GM10248 (cell line): ENCODE measurements around the gene NPPC.

Source experiments
- CTCF ChIA-PET: fragments of 300-600 bp; sonication (Branson Sonifier 250); formaldehyde crosslinking; extraction: SDS; loops from one replicate; lab custom pipeline; 2021; ENCODE audit warnings: antibody characterized with exemption; lab: Yijun Ruan, JAX
- POLR2A ChIA-PET: fragments of 350-650 bp; sonication (Branson Sonifier 250); formaldehyde crosslinking; extraction: SDS; loops from one replicate; lab custom pipeline; 2020; ENCODE audit warnings: antibody characterized with exemption; lab: Yijun Ruan, JAX
- DNase-seq: peaks from one replicate; pipeline ENCODE4 v3.0.0; 2012; ENCODE audit errors: extremely low spot score
- TF ChIP-seq, protein P1 (sequence below): IDR thresholded peaks from 2 replicates; pipeline ENCODE4 v1.5.1; 2012; ENCODE audit warnings: mild to moderate bottlenecking, low read depth; ENCODE audit errors: extremely low read depth, missing control alignments, control extremely low read depth

NPPC gene

DNA sequence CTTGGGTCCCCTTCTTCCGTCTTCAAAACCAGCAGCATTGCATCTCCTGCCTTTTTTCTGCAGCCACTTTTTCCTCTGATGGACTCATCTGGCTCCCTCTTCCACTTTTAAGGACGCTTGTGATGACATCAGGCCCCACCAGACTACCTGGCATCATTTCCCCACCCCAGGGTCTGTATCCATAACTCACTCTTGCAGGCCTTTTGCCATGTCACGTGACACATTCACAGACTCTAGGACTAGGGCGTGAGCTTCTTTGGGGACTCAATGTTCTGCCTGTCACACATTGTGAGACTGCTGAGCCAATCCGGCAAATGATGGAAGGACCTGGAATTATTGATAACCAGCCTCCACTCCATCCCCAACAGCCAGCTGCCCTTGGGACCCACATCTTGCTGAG, 23.6 kb downstream of the NPPC start:
- ChIA-PET CTCF (interaction anchor here (0.7 to 5.0 kb wide), 8 partner anchors 28 to 538 kb away, joined by 3 to 62 read pairs (median 4); no protein-coding TSS in a partner anchor), POLR2A (no interaction called here)
- TF ChIP-seq, protein P1, sequence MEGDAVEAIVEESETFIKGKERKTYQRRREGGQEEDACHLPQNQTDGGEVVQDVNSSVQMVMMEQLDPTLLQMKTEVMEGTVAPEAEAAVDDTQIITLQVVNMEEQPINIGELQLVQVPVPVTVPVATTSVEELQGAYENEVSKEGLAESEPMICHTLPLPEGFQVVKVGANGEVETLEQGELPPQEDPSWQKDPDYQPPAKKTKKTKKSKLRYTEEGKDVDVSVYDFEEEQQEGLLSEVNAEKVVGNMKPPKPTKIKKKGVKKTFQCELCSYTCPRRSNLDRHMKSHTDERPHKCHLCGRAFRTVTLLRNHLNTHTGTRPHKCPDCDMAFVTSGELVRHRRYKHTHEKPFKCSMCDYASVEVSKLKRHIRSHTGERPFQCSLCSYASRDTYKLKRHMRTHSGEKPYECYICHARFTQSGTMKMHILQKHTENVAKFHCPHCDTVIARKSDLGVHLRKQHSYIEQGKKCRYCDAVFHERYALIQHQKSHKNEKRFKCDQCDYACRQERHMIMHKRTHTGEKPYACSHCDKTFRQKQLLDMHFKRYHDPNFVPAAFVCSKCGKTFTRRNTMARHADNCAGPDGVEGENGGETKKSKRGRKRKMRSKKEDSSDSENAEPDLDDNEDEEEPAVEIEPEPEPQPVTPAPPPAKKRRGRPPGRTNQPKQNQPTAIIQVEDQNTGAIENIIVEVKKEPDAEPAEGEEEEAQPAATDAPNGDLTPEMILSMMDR: no peak
- DNase-seq: no peak

DNA sequence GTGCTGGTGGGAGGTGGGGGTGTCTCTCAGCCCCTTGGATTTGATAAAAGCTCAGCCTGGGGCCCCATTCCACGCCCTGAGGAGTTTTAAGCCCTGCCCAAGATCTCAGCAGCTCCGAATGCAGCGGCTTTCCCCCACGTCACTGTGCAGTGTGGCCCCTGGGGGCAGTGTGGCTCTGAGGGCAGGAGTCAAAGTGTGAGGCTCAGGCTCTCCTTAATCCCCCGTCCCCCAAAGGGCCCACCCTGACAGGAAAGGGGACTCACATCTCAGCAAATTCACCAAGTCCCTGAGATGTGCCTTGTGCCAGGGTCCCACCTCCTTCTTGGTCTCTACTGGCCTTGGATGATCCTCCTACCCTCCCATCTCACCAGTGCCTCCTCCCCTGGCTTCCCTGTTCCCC, 25.2 kb downstream of the NPPC start:
- POLR2A ChIA-PET: no interaction called here
- CTCF ChIA-PET: interaction anchor here (0.7 to 5.0 kb wide), 42 partner anchors 8 to 712 kb away, joined by 3 to 62 read pairs (median 4); no protein-coding TSS in a partner anchor
- TF ChIP-seq, protein P1: no peak
- no peak for DNase-seq

DNA sequence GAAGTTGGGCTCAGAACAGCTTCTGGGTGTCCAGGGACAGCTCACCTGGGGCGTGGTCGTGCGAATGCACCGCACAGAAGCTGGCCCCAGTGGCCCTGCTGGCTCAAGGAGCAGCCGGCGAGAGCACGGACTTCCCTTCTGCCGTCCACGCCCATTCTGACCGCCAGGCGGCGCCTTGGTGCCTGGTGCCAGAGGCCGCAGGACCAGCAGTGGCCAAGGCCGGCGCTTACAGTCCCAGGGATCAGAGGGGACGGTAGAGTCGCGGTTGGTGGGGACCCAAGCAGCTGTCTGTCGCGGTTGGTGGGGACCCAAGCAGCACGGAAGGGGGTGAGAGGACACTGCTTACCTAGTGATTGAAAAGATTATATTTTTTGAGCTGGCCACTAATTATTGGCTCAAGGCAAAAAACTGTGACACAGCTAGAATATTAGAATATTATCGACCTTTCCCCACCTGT, 25.7 kb downstream of the NPPC start:
- ChIA-PET CTCF (interaction anchor here (0.7 to 5.0 kb wide), 43 partner anchors 9 to 713 kb away, joined by 3 to 62 read pairs (median 4); no protein-coding TSS in a partner anchor), POLR2A (no interaction called here)
- TF ChIP-seq, protein P1: peak; percentile 93
- DNase-seq: peak; percentile 82

DNA sequence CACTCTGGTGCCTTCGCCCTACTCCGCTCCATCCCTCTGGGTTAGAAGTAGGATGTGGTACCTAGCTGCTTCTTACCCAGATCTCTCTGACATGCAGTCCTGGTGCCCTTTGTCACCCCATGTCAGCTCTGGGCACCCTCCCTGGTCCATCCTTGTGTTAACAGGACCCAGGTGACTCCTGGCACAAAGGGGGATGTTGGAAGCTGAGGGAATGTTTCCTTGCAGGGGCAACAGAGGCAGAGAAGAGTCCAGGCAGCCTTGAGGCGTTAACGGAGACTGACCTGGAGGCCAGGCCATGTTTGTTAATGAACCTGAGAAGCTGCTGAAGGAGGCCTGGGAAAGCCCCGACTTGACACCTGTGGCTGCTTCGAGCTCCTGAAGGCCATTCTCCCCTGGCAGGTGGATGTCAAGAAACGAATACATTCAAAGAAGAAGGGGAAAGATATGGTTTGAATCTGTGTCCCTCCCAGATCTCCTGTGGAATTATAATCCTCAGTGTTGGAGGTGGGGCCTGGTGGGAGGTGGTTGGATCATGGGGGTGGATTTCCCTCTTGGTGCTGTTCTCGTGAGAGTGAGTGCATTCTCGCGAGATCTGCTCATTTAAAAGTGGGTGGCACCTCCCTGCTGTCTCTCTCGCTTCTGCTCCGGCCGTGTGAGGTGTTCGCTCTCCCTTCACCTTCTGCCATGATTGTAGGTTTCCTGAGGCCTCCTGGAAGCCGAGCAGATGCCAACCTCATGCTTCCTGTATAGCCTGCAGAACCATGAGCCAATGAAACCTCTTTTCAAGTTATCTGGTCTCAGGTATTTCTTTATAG, 31.4 kb downstream of the NPPC start:
- ChIA-PET CTCF (interaction anchor here (1.3 kb wide), 1 partner anchor 11 kb away, joined by 5 read pairs; no protein-coding TSS in a partner anchor), POLR2A (no interaction called here)
- no peak for DNase-seq
- TF ChIP-seq, protein P1: no peak

DNA sequence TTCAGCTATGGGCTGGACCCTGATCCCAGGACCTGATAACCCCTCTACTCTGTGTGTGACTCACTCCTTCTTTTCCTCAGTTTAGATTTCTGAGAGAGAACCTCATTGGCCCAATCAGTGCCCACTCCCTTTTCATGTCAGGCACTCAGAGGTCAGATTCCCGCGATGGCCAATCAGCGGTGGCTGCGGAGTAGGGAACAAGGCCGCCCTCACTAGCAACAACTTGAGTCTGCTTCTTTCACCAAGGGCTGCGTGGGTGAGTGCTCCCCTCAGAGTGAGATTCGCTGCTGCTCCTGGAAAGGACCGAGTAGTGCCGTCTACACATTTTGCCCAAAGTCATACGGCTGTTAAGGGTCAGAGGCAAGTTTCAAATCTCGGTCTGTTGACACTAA, 34.7 kb downstream of the NPPC start:
- CTCF ChIA-PET: interaction anchor here (2.4 kb wide), 1 partner anchor 10 kb away, joined by 9 read pairs; no protein-coding TSS in a partner anchor
- TF ChIP-seq, protein P1: no peak
- POLR2A ChIA-PET: interaction anchor here (0.5 kb wide), 1 partner anchor 513 kb away, joined by 5 read pairs; no protein-coding TSS in a partner anchor
- no peak for DNase-seq

DNA sequence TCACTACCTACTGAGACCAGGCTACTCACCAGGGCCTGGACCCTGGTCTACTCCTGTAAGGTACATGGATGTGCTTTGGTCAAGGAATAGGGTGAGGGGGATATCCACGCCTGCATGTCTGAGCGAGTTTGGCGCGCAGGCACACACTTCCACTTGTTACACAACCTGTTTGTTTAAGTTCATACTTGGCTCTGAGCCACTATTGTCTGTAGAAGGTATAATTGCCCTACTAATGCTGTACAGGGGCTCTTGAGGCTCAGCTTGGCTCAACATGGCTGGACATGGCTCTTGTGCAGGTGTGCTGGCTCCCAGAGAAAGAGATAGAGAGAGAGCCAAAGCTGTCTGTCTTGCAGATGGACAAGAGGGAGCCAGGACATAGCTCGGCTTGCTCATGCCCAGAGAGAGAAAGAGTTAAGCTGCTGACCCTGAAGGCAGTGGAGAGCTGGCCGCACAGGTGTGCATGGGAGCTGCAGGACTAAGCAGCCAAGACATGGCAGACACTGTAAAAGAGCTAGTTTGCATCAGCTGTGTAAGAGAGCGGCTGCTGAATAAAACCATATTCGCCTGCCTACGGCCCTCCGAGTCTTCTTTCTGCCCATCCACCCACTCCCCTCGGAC, 35.2 kb downstream of the NPPC start:
- TF ChIP-seq, protein P1: no peak
- ChIA-PET CTCF (interaction anchor here (2.4 kb wide), 1 partner anchor 10 kb away, joined by 9 read pairs; no protein-coding TSS in a partner anchor), POLR2A (interaction anchor here (0.5 kb wide), 1 partner anchor 513 kb away, joined by 5 read pairs; no protein-coding TSS in a partner anchor)
- no peak for DNase-seq
